ENCODE data around the gene NDUFC1.

DNA sequence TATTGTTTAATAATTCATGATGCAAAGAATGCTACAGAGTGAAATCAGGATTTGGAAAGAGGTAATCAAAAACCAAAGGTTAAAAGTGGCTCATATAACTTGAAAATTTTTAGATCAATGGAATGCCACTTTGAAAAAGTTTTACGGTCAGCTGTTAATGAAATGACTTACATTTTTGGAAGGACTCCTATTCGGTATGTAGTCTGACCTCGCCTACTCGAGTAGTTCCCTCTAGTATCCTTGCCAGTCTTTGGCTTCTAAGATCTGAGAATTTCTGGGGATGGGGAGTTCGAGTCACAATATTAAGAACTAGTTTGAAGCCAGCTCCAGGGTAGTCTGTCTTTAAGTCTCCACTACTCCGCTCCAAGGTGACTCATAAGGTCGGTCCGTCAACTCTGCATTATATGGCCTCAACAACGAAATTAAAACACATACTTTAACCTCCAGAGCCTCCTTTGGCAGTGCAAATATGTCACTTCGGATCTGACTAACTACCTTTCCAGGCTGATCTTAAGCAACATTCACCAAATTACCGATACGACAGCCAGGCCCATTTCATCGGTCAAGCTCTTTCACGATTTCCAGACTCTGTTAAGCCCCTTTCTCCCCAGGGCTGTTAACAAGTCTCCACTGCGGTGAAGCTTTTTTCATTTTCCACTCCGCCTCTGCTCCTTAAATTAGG lies 1.7 kb downstream of the NDUFC1 start:
- no peak for TF ChIP-seq EZH2 (IDR thresholded peaks at IDR 0.05; ENCODE audit: low read length)
- TF ChIP-seq, protein P1, sequence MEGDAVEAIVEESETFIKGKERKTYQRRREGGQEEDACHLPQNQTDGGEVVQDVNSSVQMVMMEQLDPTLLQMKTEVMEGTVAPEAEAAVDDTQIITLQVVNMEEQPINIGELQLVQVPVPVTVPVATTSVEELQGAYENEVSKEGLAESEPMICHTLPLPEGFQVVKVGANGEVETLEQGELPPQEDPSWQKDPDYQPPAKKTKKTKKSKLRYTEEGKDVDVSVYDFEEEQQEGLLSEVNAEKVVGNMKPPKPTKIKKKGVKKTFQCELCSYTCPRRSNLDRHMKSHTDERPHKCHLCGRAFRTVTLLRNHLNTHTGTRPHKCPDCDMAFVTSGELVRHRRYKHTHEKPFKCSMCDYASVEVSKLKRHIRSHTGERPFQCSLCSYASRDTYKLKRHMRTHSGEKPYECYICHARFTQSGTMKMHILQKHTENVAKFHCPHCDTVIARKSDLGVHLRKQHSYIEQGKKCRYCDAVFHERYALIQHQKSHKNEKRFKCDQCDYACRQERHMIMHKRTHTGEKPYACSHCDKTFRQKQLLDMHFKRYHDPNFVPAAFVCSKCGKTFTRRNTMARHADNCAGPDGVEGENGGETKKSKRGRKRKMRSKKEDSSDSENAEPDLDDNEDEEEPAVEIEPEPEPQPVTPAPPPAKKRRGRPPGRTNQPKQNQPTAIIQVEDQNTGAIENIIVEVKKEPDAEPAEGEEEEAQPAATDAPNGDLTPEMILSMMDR (optimal IDR thresholded peaks at IDR 0.05 in 1 of 3, IDR thresholded peaks at IDR 0.05 in 1 of 3, conservative IDR thresholded peaks at IDR 0.05 in 1 of 3; ENCODE audit: extremely low read depth in 1 of 3, insufficient read depth in 2 of 3, low read length in 3 of 3) = no peak

All from keratinocyte (primary cell).